ENCODE data around the gene RTKN2.

RTKN2 gene

DNA sequence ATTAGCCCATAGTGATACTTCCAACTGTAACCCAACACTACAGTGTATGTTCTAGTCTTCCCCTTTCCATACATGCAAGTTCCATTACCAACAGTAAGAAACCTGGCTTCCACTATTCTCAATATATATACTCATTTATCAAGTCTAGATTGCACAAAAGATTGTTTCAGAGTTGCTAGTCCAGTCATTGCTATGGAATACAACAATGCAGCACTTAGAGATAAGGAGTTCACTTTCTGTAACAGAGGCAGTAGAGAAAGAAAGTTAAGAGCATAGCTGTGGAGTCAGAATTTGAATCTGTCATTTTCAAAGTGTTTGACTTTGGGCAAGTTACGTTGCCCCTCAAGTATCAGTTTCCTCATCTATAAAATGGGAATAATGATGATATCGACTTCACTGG is 90.1 kb downstream of the RTKN2 start:
- no peak for DNase-seq (ENCODE audit: low read depth in 2 of 2)

DNA sequence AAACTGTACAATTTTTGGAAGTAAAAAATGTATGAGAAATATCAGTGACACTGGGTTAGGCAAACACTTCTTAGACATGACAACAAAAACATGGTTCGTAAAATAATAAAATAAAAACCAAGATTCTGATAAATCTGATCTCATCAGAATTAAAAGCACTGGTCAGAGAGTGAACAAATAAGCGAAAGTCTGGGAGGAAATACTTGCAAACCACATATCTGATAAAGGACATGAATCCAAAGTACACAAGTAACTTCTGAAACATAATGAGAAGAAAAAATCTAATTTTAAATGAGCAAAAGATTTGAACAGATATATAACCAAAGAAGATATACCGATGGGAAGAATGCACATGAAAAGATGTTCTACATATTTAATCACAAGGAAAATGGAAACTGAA is 91.5 kb downstream of the RTKN2 start:
- DNase-seq (ENCODE audit: low read depth in 2 of 2) = no peak

DNA sequence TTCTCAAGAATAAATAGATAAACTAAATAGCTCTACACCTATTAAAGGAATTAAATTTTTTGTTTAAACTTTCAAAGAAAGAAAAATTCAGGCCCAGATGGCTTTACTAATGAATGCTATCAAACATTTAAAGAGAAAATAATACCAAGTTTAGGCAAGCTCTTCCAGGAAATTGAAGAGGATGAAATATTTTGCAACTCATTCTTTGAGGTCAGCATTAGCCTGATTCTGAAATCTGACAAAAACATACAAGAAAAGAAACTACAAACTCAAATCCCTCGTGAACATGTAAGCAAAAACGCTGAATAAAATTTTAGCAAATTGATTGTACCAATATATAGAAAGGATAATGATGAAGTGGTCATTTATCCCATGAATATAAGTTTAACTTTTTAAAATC is 93.4 kb downstream of the RTKN2 start:
- DNase-seq (ENCODE audit: low read depth in 2 of 2) = no peak

DNA sequence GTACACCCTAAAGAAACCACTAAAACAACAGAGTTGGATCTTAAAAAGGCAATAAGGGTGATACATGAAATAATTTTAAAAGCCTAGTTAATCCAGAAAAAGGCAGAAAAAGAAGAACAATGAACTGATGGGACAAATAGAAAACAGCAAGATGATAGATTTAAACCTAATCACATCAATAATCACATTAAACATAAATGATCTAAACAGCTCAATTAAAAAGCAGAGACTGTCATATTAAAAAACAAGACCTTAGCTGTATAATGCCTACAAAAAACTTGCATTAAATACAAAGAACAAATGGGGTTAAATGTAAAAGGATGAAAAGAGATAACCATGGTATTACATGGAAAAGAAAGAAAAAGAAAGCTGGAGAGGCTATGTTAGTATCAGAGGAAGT is 96.2 kb downstream of the RTKN2 start:
- no peak for DNase-seq (ENCODE audit: low read depth in 2 of 2)

DNA sequence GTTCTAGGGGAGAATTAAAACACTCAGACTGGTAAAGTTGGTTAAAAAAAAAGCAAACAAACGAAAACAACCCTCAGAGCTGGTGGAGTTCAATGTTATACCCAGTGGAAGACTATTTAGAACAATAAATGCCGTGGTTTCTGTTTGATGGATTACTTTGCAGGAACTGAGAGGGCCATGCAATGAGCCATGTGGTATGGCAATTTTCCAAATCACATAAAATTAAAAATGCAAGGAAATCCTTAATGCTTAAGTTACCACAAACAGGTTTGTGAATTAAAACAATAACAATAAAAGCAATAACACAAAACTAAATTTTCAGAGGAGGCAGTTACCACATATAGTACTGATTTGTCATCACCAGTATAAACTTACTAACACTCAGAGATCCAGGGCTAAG is 96.9 kb downstream of the RTKN2 start:
- no peak for DNase-seq (ENCODE audit: low read depth in 2 of 2)

DNA sequence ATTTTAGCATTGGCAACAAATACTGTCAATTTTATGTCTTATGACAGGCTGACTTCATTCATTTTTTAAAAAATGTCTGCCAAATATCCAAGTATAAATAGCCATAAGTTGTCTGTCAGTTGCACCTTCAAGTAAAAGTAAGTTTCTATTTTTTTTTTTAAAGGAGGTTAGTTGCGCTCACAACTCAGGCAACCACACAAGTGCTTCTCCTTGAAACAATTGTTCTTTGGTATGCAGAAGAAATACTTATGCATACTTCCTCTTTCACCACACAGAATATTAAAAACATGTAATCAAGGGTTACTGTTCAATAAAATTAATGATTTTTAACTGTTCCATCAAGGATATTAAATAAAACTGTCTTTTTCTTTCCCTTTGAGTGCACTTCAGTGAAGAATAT is 97.9 kb downstream of the RTKN2 start:
- DNase-seq (ENCODE audit: low read depth in 2 of 2) = no peak

DNA sequence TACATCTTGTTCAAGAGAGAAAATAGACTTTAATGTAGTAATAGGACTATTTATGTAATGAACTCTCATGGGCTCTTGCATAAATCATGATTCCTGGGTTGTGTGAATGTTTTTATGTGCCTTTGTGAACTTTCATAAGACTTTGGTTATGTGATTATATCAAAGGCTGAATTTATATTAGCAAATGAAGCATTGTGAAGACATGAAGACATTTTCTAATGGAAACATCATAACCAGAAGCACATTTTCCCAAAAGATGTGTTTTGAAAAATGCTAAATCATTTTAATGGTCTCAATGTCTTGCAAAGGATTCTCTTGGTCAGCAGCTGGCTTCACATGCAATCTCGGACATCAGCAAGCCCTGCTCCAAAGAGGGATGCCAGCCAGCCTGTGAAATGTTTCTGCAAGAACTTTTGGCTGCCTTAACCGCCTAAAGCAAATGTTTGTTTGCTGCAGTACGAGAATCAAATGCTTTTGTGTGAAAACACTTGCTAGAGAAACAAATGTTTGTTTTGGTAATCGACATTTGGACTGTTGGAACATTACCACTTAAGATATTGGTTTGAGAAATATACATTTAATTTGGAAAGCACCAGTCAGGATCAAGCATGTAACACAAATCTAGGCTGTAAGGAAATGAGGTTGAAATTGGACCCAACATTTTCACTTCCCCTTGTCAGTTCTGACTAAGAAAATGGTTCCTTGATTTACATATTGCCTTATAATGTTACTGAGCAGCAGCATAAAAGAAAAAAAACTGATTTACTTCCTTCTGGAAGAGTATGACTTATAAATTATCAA is 102.1 kb downstream of the RTKN2 start:
- peak; percentile 55 to 56 for DNase-seq (ENCODE audit: low read depth in 2 of 2)

DNA sequence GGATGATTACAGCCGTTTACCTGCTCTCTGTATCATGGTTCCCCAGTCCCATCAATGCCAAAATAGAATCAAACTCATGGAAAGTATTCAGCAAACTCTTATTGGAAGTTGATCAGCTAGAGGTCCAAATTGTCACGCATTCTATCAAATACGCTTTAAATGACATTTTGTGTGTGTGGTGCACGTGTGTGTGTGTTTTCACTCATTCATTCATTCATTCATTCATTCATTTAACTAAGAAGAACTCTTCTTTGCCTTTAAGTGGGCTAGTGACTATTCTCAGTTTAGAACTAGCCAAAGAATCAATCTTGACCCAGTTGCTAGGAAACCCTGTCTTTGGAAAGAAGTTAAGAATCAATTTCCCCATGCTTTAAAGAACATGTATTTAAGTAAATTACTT is 102.8 kb downstream of the RTKN2 start:
- no peak for DNase-seq (ENCODE audit: low read depth in 2 of 2)

DNA sequence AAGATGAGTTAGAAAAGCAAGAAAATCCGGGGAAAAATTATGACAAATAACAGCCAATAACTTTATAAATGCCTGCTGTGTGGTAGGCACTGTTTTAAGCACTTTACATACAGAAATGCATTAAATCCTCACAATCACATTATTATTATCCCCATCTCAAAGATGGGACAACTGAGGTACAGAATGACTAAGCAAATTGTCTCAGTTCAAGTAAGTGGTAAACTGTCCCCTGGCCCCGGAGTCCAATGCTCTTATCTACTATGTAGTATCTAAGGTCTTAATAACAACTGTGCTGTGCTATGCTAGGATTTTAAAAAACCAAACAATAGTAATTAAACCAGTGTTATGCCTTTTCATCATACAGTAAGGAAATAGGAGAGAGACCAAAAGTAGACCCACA is 105.6 kb downstream of the RTKN2 start:
- no peak for DNase-seq (ENCODE audit: low read depth in 2 of 2)

DNA sequence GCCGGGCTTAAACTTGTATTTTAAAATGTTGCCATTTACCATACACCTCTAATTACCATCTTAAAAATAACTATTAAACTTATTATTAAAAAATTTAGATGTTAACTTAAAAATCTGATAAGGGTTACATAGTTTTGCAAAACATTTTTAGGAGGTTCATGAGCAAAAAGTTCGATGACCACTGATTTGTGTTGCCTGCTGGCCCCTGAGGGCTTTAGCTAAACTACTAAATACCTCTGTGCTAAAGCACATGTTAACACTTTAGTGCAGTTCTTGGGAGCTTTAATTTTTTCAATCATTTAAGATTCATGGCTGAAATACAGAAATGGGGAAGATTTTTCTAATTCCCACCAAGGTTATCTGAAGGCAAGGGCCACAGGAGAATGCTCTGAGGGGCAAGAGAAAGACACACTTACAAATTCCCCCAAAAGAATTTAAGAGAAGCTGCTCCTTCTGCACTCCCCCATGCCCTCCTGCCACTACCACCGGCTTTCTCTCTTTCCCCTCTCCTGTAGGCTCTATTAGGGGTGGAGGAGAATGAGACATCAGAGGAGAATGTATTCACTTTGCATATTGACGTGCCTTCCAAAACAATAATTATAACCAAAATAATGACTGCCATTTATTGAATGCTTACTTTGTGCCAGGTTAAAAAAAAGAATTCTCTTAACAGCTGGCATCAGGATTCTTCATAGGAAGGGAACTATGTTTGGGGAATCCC is 106.2 kb downstream of the RTKN2 start:
- no peak for DNase-seq (ENCODE audit: low read depth in 2 of 2)

DNA sequence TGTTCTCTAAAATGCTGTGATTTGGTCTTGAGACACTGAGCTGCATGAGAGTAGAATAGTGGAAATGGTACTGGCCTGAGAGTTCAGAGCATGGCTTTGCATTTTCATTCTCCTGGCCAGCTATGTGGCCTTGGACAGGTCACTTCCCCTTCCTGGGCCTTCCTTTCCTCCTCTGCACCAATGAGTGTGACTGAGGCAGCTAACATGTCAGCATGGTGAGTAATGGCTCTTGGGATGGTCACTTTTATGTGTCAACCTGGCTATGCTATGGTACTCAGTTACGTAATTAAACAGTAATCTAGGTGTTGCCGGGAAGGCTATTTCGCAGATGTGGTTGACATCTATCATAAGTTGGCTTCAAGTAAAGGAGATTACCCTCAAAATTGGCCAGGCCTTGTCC is 109.3 kb downstream of the RTKN2 start:
- DNase-seq (ENCODE audit: low read depth in 2 of 2) = no peak

DNA sequence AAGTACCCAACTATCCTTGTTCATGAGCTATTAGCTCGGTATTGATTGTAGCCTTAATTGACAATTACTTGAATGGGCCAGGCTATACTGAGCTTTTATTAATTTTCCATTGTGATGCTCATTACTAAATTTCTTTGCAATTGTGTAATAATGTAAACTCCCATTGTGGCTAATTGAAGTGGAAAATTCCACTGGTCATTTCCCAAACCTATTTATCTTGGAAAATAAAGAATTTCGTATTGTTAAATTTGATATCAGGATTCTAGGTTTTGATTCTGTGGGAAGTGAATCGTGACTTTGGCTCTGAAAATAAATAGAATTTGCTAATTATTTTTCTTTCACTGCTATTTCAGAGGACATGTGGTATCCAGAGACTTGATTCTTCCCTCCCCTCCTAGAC is 111.0 kb downstream of the RTKN2 start:
- no peak for DNase-seq (ENCODE audit: low read depth in 2 of 2)

DNA sequence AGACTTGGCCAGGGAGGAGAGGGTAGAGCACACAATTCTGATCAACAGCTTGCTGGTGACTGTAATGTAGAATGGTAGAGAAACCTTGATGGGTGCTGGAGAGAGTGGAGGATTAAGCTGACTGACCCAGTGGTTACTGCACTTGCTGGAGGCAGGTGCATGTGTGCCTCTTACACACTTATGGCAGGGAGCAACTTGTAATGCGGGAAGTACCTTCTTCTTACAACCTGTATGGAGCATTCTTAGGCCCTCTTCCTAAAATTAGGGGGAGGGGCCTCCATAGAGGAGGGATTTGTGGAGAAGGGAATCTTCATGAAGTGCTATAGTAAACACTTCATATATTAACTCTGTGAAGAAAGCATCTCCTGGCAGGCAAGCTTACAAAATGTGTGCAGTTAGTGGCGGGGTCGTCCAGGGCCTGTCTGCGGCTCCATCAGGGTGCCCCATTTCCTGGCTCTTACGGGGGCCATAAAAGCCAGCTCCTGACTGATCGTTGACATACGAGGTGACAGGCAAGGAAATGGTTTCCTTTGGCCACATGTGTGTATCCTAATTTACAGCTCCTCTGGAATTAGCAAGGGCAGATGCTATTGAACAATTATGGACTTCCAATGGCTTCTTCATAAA is 113.5 kb downstream of the RTKN2 start:
- DNase-seq (ENCODE audit: low read depth in 2 of 2) = no peak

DNA sequence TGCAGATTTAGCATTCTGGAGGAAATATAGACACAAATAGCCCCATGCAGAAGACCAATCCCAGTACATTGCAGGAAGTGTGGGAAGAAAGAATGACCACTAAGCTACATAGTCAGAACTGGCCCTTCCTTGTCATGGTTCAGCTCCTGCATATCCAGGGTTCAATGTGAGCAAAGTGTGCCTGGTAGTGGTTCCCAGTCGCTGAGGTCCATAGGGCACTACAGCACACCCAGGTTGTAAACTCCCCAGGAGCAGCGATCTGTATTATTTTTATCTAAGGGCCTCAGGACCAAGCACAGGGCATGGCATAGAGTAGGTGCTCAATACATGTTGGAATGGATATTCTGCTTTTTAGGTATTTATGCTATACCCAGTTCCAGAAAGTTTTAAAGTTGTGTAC is 114.4 kb downstream of the RTKN2 start:
- DNase-seq (ENCODE audit: low read depth in 2 of 2) = no peak

DNA sequence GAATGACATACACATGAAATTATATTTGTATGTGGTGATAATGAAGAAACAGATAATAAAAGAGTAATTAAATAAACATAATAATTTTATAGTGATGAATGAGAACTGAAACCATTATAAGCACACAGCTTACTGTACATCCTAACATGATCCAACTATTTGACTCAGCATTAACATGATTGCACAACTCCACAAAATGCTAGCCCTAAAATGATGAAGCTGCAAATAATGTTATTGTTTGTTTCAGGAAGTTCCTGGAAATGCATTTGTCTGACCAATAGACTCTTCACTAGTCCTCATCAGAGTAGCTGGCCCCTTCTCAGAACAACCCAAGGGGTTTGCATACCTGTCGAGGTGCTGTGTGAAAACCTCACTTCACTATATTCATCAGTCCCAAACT is 115.5 kb downstream of the RTKN2 start:
- DNase-seq (ENCODE audit: low read depth in 2 of 2) = no peak

DNA sequence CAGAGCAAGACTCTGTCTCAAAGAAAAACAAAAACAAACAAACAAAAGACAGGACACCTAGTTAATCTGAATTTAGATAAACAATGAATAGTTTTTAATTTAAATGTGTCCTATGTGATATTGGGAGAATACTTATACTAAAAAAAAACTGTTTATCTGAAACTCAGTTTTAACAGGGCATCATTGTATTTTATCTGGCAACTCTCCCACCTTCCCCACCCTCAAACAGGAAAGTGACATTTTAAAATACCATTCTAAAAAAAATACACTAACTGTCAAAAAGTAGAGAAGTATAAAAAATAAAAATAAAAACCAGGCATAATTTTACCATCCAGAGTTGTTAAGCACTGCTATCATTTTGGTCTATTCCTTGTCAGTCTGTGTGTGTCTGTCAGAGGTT is 119.0 kb downstream of the RTKN2 start:
- DNase-seq (ENCODE audit: low read depth in 2 of 2) = no peak

DNA sequence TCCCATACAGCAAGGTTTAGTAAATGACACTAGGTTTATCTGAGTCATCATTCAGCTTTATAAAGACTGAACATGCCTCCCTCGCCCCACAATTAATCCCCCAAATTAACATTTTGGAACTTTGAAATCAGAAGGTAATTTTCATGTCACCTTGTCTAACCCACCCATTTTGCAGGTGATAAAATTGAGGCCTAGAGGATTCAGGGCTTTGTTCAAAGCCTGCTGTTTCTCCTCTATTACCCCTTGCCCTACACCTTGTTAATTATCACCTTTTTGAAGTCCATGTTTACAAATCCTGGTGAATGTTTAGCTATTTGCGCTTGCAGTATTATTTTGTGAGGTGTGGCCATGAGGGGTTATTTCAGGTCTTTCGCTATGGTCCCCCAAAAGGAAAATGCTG is 120.5 kb downstream of the RTKN2 start:
- DNase-seq (ENCODE audit: low read depth in 2 of 2) = no peak

DNA sequence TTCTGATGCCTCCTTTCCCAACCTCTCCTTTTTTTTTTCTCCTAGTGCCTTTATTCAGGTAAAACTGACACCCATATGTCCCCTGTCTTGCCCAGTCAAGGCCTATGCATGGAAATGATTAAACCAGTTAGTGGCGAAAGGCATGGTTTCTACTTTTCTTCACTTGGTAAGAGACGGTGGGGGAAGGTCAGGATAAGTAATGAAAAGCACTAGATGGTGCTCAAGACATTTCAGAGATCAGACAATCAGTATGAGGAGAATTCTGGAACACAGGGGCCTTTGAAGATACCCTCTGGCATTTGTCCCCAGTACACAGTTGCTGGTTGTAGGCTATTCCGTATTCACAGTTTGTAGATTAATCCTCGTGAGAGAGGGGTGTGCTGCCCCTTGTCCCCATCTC is 121.2 kb downstream of the RTKN2 start:
- DNase-seq (ENCODE audit: low read depth in 2 of 2) = no peak

DNA sequence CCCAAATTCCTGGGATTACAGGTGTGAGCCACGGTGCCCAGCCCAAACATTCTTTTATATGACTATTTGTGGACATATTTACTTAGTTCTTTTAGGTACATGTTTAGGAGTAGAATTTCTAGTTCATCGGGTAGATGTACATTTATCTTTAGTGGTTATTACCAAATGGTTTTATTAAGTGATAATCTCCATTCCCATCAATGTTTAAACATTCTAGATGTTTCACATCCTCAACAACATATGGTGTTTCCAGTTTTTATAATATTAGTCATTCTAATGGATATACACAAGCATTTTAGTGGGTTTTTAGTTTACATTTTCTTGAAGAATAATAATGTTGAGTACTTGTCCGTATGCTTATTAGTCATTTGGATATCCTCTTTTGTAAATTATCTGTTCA is 131.7 kb downstream of the RTKN2 start:
- peak; percentile 32 to 34 for DNase-seq (ENCODE audit: low read depth in 2 of 2)

DNA sequence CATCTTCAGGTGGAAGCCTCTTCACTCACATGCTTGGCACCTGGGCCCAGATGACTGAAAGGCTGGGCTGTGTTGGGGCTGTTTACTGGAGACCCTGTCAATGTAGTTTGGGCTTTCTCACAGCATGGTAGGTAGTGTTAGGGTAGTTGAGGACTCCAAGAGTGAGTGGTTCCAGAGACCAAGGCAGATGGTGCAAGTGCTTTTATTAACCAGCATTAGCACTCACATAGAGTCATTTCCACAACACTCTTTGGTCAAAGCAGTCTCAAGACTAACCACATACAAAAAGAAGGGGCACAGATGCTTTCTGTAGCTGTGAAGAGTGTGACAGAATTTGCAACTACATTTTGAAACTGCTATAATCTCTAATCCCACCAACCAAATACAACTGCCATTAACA is 135.0 kb downstream of the RTKN2 start:
- no peak for DNase-seq (ENCODE audit: low read depth in 2 of 2)

Data from fibroblast of skin of left biceps (primary cell).